ENCODE measurements around the gene AIFM3.

Gene AIFM3

DNA sequence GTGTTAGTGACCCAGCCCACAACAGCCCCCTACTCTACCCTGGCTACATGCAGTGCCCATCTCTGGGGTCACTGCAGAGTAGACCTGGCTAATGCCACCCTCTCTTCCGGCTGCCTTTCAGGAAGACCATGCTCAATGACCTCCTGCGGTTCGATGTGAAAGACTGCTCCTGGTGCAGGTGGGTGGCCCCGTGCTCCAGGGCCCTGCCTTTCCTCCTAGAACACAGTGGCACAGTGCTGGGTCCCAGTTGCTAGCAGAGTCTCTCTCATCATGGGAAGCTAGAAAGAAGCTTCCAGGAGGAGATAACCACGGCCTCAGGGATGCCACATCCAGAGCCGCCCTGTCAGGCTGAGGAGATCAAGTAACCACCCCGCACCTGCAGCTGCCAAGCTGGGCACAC, 18.7 kb downstream of the AIFM3 start:
- Histone ChIP-seq H3K4me3 (ENCODE audit: low read length) (no peak overlapping the region), H3K36me3 (ENCODE audit: control insufficient read depth, insufficient read depth, low read length) (peaks cover 8% of the 10 kb centered on the region)

DNA sequence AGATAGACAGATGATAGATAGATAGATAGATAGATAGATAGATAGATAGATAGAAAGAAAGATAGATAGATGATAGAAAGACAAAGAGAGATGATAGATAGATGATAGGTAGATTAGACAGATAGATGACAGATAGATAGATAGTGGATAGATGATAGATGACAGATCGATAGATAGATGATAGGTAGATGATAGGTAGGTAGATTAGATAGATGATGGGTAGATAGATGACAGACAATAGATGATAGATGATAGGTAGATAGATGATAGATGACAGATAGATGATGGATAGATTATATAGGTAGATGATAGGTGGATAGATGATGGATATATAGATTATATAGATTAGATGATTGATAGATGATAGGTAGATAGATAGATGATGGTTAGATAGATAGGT, 19.3 kb downstream of the AIFM3 start:
- Histone ChIP-seq H3K4me1 (ENCODE audit: control insufficient read depth, insufficient read depth, low read length) (peaks cover 10% of the 10 kb centered on the region), H3K9ac (ENCODE audit: low read length) (no peak overlapping the region), H3K36me3 (ENCODE audit: control insufficient read depth, insufficient read depth, low read length) (peaks cover 8% of the 10 kb centered on the region), H3K27ac (ENCODE audit: low read depth, low read length) (no peak overlapping the region), H3K27me3 (ENCODE audit: control insufficient read depth, insufficient read depth, low read length) (no peaks in the 10 kb centered on the region), H3K4me3 (ENCODE audit: low read length) (no peak overlapping the region)

More for the DNA sequence above, 18.7 kb downstream of the AIFM3 start:
- H3K4me1 ChIP-seq (ENCODE audit: control insufficient read depth, insufficient read depth, low read length): peaks cover 15% of the 10 kb centered on the region
- H3K27ac ChIP-seq (ENCODE audit: low read depth, low read length): no peak overlapping the region
- H3K27me3 ChIP-seq (ENCODE audit: control insufficient read depth, insufficient read depth, low read length): no peaks in the 10 kb centered on the region
- no peak overlapping the region for H3K9ac ChIP-seq (ENCODE audit: low read length)

DNA sequence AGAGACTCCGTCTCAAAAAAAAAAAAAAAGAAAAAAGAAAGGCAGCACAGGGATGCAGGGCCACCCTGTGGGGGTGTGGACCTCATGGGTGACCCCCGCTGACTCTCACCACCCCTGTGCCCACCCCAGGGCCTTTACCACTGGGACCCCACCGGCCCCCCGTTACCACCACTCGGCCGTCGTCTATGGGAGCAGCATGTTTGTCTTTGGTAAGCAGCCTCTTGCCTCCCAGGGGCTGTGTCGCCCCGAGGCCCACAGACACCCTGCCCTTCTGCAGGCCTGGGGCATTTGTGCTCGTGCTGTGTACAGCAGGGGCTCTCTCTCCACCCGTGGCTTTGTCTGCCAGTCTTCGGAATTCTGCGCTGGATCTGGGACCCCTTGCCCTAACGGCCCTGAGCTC, 20.3 kb downstream of the AIFM3 start:
- no peak overlapping the region for H3K4me3 ChIP-seq (ENCODE audit: low read length)
- peaks cover 14% of the 10 kb centered on the region for H3K36me3 ChIP-seq (ENCODE audit: control insufficient read depth, insufficient read depth, low read length)
- no peaks in the 10 kb centered on the region for H3K27me3 ChIP-seq (ENCODE audit: control insufficient read depth, insufficient read depth, low read length)
- peaks cover 6% of the 10 kb centered on the region for H3K4me1 ChIP-seq (ENCODE audit: control insufficient read depth, insufficient read depth, low read length)
- H3K9ac ChIP-seq (ENCODE audit: low read length): no peak overlapping the region
- H3K27ac ChIP-seq (ENCODE audit: low read depth, low read length): no peak overlapping the region

DNA sequence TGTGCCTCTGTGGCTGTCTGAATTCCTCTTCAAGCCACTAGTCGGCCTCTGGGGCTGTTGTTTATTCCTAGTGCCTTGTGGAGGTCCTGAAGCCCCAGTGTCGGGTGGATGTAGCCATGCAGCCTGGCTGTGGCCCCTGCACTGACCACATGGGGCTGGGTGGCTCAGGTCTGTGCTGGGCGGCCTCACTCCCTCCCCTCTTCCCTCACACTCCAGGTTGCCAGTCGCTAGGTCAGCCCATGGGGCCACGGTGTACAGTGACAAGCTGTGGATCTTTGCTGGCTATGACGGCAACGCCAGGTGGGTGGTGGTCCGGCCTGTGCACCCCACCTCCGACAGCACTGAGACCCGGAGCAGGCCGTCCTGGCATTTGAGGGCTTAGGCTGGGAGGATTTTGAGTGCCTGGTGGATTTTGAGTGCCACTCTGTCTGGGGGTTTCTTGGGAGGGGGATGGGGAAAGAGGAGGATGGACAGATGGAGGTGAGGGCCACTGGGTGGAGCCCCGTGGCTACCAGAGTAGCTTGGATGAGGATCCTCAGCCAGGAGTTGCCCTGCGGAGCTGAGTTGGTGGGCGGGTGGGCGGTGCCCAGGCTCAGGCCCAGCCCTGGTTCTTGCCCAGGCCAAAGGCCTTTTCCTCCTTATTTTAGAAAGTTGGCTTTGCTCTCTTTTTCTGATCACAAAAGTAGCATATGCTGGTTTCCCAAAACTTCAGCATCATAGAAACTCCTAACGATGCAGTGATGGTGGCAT, 21.7 kb downstream of the AIFM3 start:
- no peaks in the 10 kb centered on the region for H3K27me3 ChIP-seq (ENCODE audit: control insufficient read depth, insufficient read depth, low read length)
- H3K27ac ChIP-seq (ENCODE audit: low read depth, low read length): no peak overlapping the region
- no peak overlapping the region for H3K4me3 ChIP-seq (ENCODE audit: low read length)
- H3K9ac ChIP-seq (ENCODE audit: low read length): no peak overlapping the region
- no peaks in the 10 kb centered on the region for H3K4me1 ChIP-seq (ENCODE audit: control insufficient read depth, insufficient read depth, low read length)
- peaks cover 17% of the 10 kb centered on the region for H3K36me3 ChIP-seq (ENCODE audit: control insufficient read depth, insufficient read depth, low read length)

DNA sequence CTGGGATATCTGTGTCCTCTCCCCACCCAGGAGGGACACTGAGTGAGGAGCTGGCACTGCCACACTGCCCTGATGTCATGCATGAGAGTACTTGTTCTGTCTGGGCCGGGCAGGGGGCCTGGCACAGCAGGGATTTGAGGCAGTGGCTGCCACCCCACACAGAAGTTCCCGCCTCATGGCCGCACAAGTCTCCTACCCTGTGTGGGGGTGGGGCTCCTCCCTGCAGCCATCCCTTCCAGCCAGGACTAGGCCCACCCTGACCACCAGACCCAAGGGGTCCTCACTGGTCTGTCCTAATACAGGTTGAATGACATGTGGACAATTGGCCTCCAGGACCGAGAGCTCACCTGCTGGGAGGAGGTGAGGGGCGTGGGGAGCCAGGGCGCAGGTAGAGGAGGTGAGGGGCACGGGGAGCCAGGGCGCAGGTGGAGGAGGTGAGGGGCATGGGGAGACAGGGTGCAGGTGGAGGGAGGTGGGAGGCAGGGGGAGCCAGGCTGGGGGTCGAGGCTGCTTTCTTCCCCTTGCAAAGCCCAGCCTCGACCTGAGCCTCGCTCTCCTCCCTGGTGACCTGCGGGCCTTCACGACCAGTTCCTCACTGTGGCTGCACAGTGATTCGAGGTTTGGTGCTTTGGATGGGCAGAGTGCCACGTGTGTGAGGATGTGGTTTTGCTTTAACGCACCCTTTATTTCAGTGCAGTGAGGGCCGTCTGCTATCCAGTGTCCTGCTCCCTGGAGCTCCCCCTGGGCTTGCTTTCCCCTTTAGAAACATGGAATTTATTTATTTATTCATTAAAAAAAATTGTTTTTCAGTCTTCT, 22.5 kb downstream of the AIFM3 start:
- Histone ChIP-seq H3K36me3 (ENCODE audit: control insufficient read depth, insufficient read depth, low read length) (peaks cover 17% of the 10 kb centered on the region), H3K27ac (ENCODE audit: low read depth, low read length) (no peak overlapping the region)

DNA sequence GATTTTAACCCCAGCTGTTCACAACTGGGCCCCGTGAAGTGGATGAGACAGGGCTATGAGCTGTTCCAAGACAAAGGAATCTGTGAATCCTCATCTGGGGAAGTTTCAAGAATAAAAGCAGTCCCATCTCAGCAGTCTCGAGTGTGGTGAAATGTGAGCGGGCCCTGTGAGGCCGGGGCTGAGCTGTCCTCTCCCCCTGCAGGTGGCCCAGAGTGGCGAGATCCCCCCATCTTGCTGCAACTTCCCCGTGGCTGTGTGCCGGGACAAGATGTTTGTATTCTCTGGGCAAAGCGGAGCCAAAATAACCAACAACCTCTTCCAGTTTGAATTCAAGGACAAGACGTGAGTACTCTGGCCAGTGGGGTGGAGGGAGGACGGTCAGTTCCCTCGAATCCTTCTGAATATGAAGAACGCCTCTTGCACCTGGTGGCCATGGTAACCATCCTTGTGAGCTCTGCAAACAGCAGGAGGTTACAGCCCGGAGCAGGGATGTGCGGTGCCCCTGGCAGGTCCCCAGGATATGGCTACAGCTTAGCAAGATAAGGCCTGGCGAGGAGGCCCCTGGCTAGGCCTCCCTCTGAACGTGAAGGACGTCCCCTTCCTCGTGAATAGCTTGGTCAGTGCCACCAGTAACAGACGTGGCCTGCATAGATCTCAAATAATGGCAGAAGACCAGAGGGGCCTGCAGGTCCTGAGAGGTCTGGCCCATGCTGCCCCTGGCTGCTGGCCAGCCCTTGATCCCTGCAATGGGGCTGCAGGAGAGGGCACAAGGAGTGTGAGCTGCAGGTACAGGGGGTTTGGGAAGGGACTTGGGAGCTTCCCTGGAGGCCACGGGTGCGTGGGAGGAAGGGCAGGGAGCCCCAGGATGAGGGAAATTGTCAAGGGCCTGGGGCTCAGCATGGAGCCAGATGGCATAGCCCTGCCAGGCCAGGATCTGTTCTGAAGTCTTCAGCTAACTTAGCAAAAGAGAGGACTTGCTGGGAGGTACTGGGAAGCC, 23.4 kb downstream of the AIFM3 start:
- Histone ChIP-seq H3K4me3 (ENCODE audit: low read length) (no peak overlapping the region), H3K27me3 (ENCODE audit: control insufficient read depth, insufficient read depth, low read length) (no peaks in the 10 kb centered on the region), H3K36me3 (ENCODE audit: control insufficient read depth, insufficient read depth, low read length) (peaks cover 15% of the 10 kb centered on the region), H3K27ac (ENCODE audit: low read depth, low read length) (no peak overlapping the region), H3K4me1 (ENCODE audit: control insufficient read depth, insufficient read depth, low read length) (no peaks in the 10 kb centered on the region), H3K9ac (ENCODE audit: low read length) (no peak overlapping the region)

More for the DNA sequence above, 22.5 kb downstream of the AIFM3 start:
- Histone ChIP-seq H3K4me1 (ENCODE audit: control insufficient read depth, insufficient read depth, low read length) (no peaks in the 10 kb centered on the region), H3K4me3 (ENCODE audit: low read length) (no peak overlapping the region), H3K27me3 (ENCODE audit: control insufficient read depth, insufficient read depth, low read length) (no peaks in the 10 kb centered on the region), H3K9ac (ENCODE audit: low read length) (no peak overlapping the region)

DNA sequence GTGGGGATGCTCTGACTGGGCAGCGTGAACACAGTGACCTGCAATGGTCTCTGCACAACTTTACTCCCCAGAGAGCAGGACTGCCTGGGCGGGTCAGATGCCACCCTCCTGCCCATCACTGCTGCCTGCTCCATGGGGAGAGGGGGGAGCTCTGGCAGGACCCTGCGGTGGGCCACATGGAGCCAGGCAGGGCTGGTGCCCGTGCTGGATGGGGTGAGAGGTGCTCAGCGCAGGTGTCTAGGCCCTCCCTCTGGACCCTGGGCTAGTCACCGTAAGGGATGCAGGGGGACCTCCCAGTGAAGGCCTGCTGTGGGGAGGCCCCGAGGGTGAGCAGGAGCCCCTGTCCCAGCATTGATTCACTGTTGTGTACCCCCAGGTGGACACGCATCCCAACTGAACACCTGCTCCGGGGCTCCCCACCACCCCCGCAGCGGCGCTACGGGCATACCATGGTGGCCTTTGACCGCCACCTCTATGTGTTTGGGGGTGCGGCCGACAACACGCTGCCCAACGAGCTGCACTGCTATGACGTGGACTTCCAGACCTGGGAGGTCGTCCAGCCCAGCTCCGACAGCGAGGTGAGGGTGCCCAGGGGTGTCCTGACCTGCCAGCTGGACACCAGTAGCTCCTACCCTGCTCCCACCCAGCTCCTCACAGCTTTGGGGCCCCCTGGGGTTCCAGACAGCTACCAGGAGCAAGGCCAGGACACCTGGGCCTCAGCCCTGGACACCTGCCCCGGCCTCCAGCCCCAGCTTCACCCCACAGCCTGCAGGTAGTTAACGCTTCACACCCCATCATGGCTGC, 24.4 kb downstream of the AIFM3 start:
- H3K27ac ChIP-seq (ENCODE audit: low read depth, low read length): no peak overlapping the region
- no peaks in the 10 kb centered on the region for H3K27me3 ChIP-seq (ENCODE audit: control insufficient read depth, insufficient read depth, low read length)
- no peak overlapping the region for H3K9ac ChIP-seq (ENCODE audit: low read length)
- H3K4me1 ChIP-seq (ENCODE audit: control insufficient read depth, insufficient read depth, low read length): no peaks in the 10 kb centered on the region
- H3K4me3 ChIP-seq (ENCODE audit: low read length): no peak overlapping the region
- peaks cover 13% of the 10 kb centered on the region for H3K36me3 ChIP-seq (ENCODE audit: control insufficient read depth, insufficient read depth, low read length)

DNA sequence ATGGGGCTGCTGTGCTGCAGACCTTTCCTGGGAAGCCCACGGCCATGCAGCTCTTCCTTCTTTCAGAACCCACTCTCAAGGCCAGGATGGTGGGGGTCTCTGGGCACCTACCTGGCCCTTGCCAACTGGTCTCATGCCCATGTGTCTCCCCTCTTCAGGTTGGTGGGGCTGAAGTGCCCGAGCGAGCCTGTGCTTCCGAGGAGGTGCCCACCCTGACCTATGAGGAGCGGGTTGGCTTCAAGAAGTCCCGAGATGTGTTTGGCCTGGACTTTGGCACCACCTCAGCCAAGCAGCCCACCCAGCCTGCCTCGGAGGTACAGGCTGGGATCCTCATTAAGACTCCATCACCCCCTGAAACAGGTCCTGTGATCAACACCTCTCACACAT, 25.0 kb downstream of the AIFM3 start:
- H3K27me3 ChIP-seq (ENCODE audit: control insufficient read depth, insufficient read depth, low read length): no peaks in the 10 kb centered on the region
- H3K27ac ChIP-seq (ENCODE audit: low read depth, low read length): no peak overlapping the region
- peaks cover 11% of the 10 kb centered on the region for H3K36me3 ChIP-seq (ENCODE audit: control insufficient read depth, insufficient read depth, low read length)
- no peak overlapping the region for H3K4me3 ChIP-seq (ENCODE audit: low read length)
- H3K9ac ChIP-seq (ENCODE audit: low read length): no peak overlapping the region
- no peaks in the 10 kb centered on the region for H3K4me1 ChIP-seq (ENCODE audit: control insufficient read depth, insufficient read depth, low read length)

DNA sequence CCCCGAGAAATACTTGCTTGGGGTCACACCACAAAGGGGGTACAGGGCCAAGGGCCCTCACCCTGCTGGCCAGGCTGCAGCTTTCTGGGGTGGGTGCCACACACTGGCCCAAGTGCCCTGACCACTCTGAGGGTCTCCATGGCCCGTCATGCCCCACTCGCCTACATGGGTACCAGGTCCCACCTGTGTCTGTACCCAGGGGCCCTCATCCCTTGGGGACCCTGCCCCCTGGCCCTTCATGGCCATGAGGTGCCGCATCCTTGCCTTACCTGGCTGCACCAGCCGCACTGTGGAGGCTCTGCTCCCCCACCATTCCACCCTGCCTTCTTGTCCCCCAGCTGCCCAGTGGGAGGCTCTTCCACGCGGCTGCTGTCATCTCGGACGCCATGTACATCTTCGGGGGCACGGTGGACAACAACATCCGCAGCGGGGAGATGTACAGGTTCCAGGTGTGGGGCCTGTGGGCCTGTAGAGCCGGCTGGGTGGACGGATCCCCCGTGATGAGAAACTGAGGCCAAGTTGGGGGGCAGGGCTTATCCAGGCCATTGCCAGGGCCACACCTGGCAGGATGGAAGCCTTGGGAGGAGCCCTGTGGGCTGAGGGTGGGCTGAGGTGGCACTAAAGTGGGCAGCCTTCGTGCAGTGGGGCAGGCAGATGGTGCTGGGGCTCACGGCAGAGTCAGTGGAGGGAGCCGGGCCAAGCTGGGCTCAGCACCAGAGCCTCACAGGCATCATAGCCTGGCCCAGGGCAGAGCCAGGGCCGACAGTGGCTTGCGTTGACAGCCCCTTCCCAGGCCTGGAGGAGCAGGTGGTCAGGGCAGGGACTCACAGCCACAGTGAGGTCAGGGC, 25.6 kb downstream of the AIFM3 start:
- Histone ChIP-seq H3K27me3 (ENCODE audit: control insufficient read depth, insufficient read depth, low read length) (no peaks in the 10 kb centered on the region), H3K27ac (ENCODE audit: low read depth, low read length) (no peak overlapping the region), H3K9ac (ENCODE audit: low read length) (no peak overlapping the region), H3K4me1 (ENCODE audit: control insufficient read depth, insufficient read depth, low read length) (no peaks in the 10 kb centered on the region), H3K4me3 (ENCODE audit: low read length) (no peak overlapping the region), H3K36me3 (ENCODE audit: control insufficient read depth, insufficient read depth, low read length) (peaks cover 16% of the 10 kb centered on the region)

DNA sequence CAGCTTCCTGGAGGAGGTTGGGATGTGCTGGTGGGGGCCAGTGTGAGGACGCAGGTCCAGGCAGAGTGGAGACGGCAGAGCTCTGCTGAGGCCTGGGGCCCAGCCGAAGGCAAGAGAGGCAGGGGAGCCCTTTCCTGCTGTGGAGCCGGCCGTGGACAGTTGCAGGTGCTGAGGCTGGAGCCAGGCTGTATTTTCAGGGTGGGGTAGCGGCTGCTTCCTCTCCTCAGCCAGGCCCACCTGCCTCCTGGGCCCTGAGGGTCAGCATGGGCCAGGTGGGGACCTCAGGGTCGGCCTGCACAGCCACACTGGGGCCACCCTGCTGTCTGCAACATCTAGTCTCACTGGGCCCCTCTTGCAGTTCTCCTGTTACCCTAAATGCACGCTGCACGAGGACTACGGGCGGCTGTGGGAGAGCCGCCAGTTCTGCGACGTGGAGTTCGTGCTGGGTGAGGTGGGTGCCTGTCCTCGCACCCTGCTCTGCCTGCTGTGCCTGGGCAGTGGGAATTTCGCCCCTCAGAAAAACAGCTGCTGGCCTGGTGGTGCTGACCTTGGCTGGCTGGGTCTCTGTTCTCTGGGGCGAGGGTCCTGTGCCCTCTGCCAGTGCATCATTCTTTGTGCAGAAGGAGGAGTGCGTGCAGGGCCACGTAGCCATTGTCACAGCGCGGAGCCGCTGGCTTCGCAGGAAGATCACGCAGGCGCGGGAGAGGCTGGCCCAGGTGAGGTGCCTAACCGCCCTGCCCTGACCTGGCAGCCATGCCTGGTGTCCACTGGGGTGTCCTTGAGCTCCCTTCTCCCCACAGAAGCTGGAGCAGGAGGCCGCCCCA, 26.5 kb downstream of the AIFM3 start:
- Histone ChIP-seq H3K27me3 (ENCODE audit: control insufficient read depth, insufficient read depth, low read length) (no peaks in the 10 kb centered on the region), H3K9ac (ENCODE audit: low read length) (no peak overlapping the region), H3K4me3 (ENCODE audit: low read length) (no peak overlapping the region), H3K27ac (ENCODE audit: low read depth, low read length) (no peak overlapping the region), H3K4me1 (ENCODE audit: control insufficient read depth, insufficient read depth, low read length) (no peaks in the 10 kb centered on the region), H3K36me3 (ENCODE audit: control insufficient read depth, insufficient read depth, low read length) (peaks cover 16% of the 10 kb centered on the region)
